Fibroblast of the conjunctiva (primary cell): ENCODE results near the gene PLA2G3.
A peak's percentile ranks its signal among the peaks of the same experiment; 100 is the strongest.

Source experiments
- DNase-seq: peaks from one replicate; pipeline ENCODE4 v3.0.0-alpha.2; 2010; ENCODE audit warnings: low read depth

Gene PLA2G3

GRCh38 chr22:31085928-31086327 lies 54.4 kb downstream of the PLA2G3 start:
- DNase-seq: no peak

- no peak for DNase-seq
Measured at GRCh38 chr22:31085493-31085824, 54.8 kb downstream of the PLA2G3 start.

DNA sequence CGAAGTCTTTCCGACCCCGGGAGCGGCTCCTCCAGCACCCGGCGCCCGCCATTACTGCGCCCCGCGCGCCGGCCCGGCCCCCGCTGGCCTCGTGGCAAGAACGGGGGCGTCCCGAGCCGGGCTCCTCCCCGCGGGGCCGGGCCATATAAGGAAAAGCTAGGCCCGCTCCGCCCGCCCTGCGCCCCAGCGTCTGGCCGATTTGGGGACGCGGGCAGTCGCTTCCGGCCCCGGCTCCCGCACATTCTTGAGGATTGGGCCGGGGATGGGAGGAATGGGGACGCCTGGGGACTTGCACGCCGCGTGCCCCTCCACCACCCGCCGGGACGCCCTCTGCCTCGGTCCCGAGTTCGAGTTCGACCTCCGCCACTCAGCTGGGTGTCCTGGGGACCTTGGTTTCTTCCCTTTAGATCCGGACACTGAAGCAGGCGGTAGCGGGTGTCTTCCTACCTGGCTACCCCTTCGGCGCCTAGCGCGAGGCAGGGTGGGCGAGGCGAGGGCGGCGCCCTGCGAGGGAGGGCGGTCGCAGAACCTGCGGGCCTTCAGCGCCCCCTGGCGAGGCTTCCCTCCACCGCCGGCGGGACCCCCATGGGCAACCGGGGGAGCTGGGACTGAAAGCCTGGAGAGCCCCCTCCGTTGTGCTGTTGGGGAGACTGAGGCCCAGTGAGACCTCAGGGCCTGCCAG lies 55.4 kb downstream of the PLA2G3 start:
- peak; percentile 57 for DNase-seq
